ENCODE results near the gene JAG2.

Gene JAG2

DNA sequence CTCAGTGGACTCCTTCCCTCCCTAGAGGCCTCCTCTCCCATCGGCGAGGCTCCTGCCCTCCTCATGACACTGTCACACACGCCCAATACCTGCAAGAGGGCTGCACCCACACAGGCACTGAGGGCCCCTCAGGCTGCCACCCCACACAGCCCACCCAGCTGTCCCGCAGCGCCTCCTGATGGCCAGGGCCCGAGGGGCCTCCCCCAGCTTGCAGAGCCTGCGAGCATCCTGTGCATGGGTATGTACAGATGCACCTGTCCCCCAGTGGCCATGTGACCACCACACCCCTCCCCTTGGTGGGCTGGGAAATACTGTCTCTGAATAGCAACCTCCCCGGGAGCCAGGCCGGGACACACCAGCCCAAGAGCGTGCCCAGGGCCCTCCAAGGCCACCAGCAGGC lies 31.5 kb upstream of the JAG2 start:
- Mint-ChIP-seq H3K27me3 (peaks cover 39 to 51% of the 10 kb centered on the region in 2 donors), H3K36me3 (ENCODE audit: insufficient read depth) (peaks cover 13% of the 10 kb centered on the region), H3K27ac (no peak overlapping the region), H3K4me1 (ENCODE audit: low read depth in 2 of 2) (peaks cover 6 to 23% of the 10 kb centered on the region in 2 donors), H3K9me3 (no peaks in the 10 kb centered on the region), H3K4me3 (no peak overlapping the region)
- DNase-seq (no peak), ATAC-seq (replicated peaks) (no peak)

DNA sequence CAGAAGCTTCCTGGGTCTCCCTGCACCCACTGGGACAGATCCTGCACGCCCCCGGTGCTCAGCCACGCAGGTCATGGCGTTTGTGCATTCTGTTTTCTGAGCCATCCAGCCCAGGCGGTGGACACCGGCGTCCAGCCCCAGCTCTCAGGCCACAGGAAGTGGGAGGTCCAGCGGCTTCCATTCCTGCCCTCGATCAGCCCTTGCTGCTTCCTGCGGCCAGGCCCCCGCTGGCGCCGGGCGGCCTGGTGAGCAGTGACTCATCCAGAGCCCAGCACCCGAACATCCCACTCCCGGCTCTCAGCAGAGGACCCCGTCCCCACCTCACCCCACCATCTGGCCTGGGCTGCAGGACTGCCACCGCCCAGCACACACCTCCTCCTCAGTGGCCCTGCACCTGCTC lies 30.5 kb upstream of the JAG2 start:
- Mint-ChIP-seq H3K27me3 (peaks cover 46 to 60% of the 10 kb centered on the region in 2 donors), H3K36me3 (ENCODE audit: insufficient read depth) (peaks cover 11% of the 10 kb centered on the region), H3K4me1 (ENCODE audit: low read depth in 2 of 2) (peaks cover 11 to 28% of the 10 kb centered on the region in 2 donors), H3K27ac (no peak overlapping the region), H3K4me3 (no peak overlapping the region), H3K9me3 (no peaks in the 10 kb centered on the region)
- no peak for DNase-seq
- ATAC-seq (replicated peaks): no peak

DNA sequence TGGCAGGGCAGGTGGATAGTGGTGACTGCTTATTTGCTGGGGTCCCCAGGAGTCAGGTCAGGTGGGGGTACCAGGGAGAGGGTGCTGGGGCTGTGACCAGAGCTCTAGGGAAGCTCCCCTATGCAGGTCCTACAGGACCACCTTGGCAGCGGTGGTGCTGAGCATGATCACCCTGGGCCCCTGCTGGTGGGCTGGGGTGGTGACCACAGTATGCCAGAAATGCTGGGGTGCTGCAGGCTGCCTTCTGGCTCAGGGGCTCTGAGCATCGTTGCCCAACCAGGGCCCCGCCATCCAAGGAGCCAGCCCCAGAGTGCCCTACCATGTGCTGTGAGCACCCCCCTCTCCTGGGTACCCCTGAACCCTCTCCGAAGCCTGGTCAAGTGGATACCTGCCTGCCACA lies 30.0 kb upstream of the JAG2 start:
- H3K4me3 Mint-ChIP-seq: no peak overlapping the region
- peaks cover 48 to 65% of the 10 kb centered on the region in 2 donors for H3K27me3 Mint-ChIP-seq
- peaks cover 13 to 27% of the 10 kb centered on the region in 2 donors for H3K4me1 Mint-ChIP-seq (ENCODE audit: low read depth in 2 of 2)
- H3K36me3 Mint-ChIP-seq (ENCODE audit: insufficient read depth): peaks cover 13% of the 10 kb centered on the region
- no peaks in the 10 kb centered on the region for H3K9me3 Mint-ChIP-seq
- ATAC-seq (replicated peaks) (no peak), DNase-seq (no peak)
- H3K27ac Mint-ChIP-seq: no peak overlapping the region

DNA sequence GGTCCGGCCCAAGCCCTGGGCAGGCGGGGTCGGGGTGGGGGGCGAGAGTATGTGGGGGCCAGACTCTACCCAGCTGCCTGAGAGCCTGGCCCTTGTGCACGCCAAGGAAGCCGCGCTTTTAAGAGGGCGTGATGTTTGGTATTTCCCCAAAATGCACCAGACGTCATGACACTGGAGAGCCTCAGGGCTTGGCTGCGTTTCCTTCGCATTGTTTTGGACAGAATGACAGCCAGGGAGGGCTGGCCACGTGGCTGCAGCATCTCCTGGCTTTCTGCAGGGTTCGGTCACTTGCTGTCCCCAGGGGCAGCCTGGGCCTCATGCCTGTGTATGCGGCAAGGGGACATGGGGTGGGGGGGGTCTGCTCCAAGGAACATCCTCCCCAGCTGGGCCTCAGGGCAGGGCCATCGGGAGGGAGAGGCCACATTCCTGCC lies 28.6 kb upstream of the JAG2 start:
- ATAC-seq (replicated peaks): no peak
- Mint-ChIP-seq H3K9me3 (no peaks in the 10 kb centered on the region), H3K4me3 (peak overlapping the region in 1 of 2 donors; percentile 25), H3K27me3 (peaks cover 48 to 68% of the 10 kb centered on the region in 2 donors), H3K36me3 (ENCODE audit: insufficient read depth) (peaks cover 7% of the 10 kb centered on the region), H3K27ac (no peak overlapping the region), H3K4me1 (ENCODE audit: low read depth in 2 of 2) (peaks cover 13 to 29% of the 10 kb centered on the region in 2 donors)
- DNase-seq: no peak

DNA sequence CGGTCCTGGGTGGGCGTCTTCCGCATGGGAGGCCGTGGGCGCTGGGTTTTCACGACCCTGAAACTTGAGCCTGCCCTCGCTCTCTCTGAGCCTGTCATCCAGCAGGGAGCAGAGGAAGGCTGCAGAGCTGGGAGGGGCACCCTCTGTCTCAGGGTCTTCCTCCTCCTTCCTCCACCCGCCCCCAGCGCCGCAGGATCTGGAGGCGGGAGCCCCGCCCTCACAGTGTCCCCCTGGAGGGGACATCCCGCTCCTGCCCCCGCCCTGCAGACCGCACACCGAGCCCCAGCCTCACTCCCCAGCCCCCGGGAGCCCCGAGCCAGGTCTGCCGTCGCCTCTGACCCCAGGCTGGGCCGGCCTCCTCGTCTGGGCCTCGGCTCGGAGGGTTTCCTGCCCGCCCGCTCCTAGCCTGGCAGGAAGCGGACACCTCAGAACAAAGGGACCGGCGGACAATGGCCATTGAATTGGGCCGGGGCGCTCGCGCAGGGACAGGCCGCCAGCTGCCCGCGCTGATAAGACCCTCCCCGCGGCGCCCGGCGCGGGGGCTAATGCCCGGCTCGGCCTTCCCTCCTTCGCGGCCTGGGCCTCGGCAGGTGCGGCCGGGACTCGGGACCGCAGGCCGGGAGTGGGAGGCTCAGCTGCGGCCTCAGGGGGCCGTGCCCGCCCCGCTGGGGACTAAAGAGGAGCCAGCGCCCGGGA lies 27.8 kb upstream of the JAG2 start:
- Mint-ChIP-seq H3K4me1 (ENCODE audit: low read depth in 2 of 2) (peaks cover 13 to 24% of the 10 kb centered on the region in 2 donors), H3K36me3 (ENCODE audit: insufficient read depth) (peaks cover 10% of the 10 kb centered on the region), H3K9me3 (no peaks in the 10 kb centered on the region), H3K27me3 (peaks cover 48 to 71% of the 10 kb centered on the region in 2 donors), H3K4me3 (peak overlapping the region in 1 of 2 donors; percentile 27), H3K27ac (no peak overlapping the region)
- no peak for DNase-seq
- ATAC-seq (replicated peaks): no peak

DNA sequence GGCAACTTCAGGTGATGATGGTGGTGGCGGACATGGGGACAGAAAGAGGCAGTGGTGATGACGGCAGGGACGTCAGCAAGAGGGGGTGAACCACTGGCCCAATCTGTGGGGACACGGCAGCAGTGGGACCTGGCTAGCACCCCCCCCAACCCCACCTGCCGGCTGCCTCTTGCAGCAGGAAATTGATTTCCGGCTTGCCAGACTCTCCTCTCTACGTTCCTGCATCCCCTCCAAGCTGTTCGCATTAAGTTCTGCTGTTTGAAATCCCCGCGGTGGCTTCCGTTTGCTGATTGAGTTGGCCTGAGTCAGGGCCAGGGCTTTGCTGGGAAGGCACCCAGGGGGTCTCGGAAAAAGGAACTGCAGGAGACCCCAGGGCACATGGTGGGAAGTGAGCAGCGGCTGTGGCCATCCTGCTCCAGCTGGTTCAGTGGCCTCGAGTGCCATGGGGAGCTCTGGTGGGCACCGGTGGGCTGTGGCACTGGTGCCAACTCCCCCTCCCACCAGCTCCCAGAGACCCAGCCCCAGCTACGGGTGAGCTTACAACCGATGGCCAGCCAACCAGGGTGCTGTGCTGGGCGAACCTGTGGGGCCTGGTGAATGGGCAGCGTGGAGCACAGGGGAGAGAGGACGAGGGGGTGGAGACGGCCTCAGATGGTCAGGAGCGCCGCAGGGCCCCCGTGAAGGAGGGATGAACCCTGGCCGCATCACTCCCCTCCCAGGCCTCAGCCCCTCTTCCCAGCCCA lies 27.1 kb upstream of the JAG2 start:
- no peak overlapping the region for H3K27ac Mint-ChIP-seq
- no peak for DNase-seq

DNA sequence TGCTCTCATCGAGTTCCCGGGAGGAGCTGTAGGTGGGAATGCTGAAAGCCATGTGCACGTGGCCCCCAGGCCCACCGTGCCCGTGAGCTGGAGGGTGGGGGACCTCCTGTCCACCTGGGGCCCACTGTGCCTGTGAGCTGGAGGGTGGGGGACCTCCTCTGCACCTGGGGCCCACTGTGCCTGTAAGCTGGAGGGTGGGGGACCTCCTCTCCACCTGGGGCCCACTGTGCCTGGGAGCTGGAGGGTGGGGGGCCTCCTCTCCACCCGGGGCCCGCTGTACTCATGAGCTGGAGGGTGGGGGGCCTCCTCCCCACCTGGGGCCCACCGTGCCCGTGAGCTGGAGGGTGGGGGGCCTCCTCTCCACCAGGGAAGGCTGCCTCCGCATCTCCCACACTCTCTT lies 26.5 kb upstream of the JAG2 start:
- no peak overlapping the region for H3K4me3 Mint-ChIP-seq
- no peaks in the 10 kb centered on the region for H3K9me3 Mint-ChIP-seq
- H3K4me1 Mint-ChIP-seq (ENCODE audit: low read depth in 2 of 2): peaks cover 13 to 24% of the 10 kb centered on the region in 2 donors
- H3K27me3 Mint-ChIP-seq: peaks cover 40 to 74% of the 10 kb centered on the region in 2 donors
- no peak for ATAC-seq (replicated peaks)
- H3K36me3 Mint-ChIP-seq (ENCODE audit: insufficient read depth): peaks cover 10% of the 10 kb centered on the region
- no peak for DNase-seq
- H3K27ac Mint-ChIP-seq: peak overlapping the region in 1 of 2 donors; percentile 68

More for the DNA sequence above, 27.1 kb upstream of the JAG2 start:
- Mint-ChIP-seq H3K4me1 (ENCODE audit: low read depth in 2 of 2) (peaks cover 13 to 24% of the 10 kb centered on the region in 2 donors), H3K9me3 (no peaks in the 10 kb centered on the region), H3K27me3 (peaks cover 47 to 74% of the 10 kb centered on the region in 2 donors), H3K36me3 (ENCODE audit: insufficient read depth) (peaks cover 10% of the 10 kb centered on the region), H3K4me3 (peak overlapping the region; percentile 27 to 48)
- peak; percentile 23 for ATAC-seq (replicated peaks)

DNA sequence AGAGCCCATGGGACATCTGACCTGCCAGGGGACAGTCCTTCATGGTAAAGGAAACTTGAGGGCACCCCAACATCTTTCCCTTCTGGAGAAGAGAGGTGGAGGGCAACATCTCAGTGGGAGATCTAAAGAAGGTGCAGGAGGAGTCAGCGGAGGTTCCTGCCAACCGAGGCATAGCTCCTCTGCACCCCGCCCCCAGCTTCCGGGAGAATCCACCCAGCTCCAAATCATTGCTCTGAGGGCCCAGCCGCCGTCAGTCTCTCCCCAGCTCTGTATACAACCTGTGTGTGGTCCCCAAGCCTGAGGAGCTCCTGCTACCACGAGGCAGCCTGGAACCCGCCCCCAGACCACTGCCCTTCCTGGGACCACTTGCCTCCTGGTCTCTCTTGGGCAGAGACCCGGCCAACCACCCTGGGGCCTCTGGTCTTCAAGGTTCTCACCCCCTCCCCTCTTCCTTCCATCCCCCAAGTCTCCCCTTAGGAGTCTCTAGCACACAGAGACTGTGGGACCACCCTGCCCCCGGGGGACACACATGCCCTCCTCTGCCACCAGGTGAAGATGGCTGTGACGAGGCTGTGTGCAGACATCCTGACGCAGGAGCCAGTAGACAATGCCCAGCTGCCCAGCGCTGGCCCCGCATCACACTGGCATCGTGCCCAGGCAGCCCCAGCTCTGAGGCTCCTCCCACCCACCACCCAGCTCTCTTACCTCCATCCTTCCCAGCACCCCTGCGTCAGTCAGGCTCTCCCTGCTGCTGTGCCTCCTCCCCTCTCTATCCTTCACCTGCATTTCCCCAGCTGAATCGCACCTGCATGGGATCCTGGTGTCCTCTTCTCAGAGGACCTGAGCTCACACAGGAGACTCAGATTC lies 25.6 kb upstream of the JAG2 start:
- Mint-ChIP-seq H3K9me3 (no peaks in the 10 kb centered on the region), H3K27me3 (peaks cover 31 to 74% of the 10 kb centered on the region in 2 donors), H3K4me3 (peak overlapping the region; percentile 10 to 42), H3K36me3 (ENCODE audit: insufficient read depth) (peaks cover 6% of the 10 kb centered on the region), H3K27ac (peak overlapping the region in 1 of 2 donors; percentile 68), H3K4me1 (ENCODE audit: low read depth in 2 of 2) (peaks cover 13 to 22% of the 10 kb centered on the region in 2 donors)
- no peak for DNase-seq
- ATAC-seq (replicated peaks): peak; percentile 41

DNA sequence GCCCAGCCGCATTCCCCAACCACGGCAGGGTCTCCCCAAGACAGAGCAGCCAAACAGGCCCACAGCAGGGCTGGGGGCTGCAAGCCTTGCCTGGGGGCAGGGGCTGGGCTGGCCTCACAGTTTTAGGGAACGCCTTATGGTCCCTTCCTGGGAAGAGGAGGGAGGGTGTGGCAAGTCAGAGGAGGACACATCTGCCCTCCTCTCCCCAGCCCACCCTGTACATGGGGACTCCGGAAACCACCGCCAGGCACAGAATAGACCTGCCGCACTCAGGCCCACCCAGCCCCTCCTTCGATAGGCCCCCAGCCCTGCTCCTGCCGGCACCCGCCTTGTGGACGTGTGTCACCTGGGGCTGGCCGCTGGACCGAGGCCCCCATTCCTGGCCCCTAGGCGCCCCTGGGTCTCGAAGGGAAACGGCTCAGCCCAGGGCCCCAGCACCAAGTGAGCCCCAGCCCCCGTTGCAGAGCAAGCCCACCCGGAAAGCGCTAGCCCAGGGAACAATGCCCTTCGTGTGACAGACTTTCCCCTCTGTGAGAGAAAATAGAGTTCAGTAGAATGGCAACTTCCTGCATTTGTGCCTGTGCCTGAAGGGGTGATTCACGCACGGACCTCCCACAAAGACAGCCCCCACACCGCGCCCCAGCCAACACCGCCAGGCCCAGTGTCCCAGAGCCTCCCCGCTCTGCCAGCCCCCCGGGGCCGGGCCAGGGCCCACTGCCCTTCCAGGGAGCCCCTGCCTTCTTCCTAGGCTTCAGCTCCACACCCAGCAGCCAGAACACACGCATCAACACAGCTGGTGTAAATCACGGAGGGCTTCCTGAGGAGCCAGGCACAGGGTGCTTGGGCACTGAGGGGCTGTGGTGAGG lies 24.5 kb upstream of the JAG2 start:
- Mint-ChIP-seq H3K4me3 (peak overlapping the region in 1 of 2 donors; percentile 40), H3K36me3 (ENCODE audit: insufficient read depth) (peaks cover 6% of the 10 kb centered on the region), H3K27me3 (peaks cover 21 to 74% of the 10 kb centered on the region in 2 donors), H3K9me3 (peaks cover 0 to 1% of the 10 kb centered on the region in 2 donors), H3K4me1 (ENCODE audit: low read depth in 2 of 2) (peaks cover 14 to 20% of the 10 kb centered on the region in 2 donors), H3K27ac (no peak overlapping the region)
- DNase-seq (no peak), ATAC-seq (replicated peaks) (peak; percentile 41)

DNA sequence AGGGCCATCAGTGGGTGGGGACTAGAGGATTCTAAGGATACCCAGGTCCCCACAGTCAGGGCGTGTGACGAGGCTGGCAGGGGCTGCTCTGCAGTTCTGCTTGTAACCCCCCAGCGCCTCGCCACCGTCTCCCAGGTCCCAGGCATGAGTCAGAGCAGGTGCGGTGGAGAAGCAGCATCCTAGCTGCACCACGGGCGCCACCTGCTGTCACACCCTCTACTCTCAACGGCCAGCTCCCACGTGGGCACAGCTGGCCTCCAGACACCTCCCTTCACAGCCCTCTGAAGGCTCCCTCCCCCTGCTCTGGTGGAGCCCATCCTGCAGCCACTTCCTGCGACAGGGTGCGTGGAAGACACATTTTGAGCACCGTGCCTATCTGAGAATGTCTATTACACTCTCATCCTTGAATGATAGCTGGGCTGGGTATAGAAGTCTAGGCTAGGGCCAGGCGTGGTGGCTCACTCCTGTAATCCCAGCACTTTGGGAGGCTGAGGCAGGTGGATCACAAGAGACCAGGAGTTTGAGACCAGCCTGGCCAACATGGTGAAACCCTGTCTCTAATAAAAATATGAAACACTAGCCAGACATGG lies 19.5 kb upstream of the JAG2 start:
- Mint-ChIP-seq H3K9me3 (peaks cover 0 to 2% of the 10 kb centered on the region in 2 donors), H3K36me3 (ENCODE audit: insufficient read depth) (peaks cover 10% of the 10 kb centered on the region), H3K4me3 (no peak overlapping the region), H3K4me1 (ENCODE audit: low read depth in 2 of 2) (peaks cover 5 to 6% of the 10 kb centered on the region in 2 donors), H3K27me3 (peaks cover 0 to 60% of the 10 kb centered on the region in 2 donors), H3K27ac (no peak overlapping the region)
- DNase-seq (no peak), ATAC-seq (replicated peaks) (peak; percentile 26)

DNA sequence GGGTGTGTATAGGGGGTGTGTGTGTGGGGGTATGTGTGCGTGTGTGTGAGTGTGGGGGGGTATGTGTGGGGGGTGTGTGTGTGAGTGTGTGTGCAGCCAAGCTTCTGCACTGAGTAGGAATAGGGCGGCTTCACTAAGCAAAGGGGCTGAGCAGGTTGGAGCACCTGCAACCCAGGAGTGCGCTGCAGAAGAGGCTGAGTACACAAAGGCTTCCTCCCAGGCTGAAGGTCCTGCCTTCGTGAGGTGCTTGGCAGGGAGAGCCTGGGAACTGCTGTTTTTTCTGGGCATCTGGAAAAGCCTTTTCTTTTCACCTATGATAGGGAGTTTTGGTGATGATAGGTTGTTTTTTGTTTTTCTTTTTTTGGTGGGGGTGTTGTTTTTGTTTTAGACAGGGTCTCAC lies 18.5 kb upstream of the JAG2 start:
- Mint-ChIP-seq H3K4me1 (ENCODE audit: low read depth in 2 of 2) (peaks cover 3 to 5% of the 10 kb centered on the region in 2 donors), H3K4me3 (no peak overlapping the region), H3K27ac (no peak overlapping the region), H3K36me3 (ENCODE audit: insufficient read depth) (peaks cover 10% of the 10 kb centered on the region), H3K27me3 (peaks cover 0 to 60% of the 10 kb centered on the region in 2 donors), H3K9me3 (peaks cover 0 to 2% of the 10 kb centered on the region in 2 donors)
- DNase-seq (no peak), ATAC-seq (replicated peaks) (no peak)

DNA sequence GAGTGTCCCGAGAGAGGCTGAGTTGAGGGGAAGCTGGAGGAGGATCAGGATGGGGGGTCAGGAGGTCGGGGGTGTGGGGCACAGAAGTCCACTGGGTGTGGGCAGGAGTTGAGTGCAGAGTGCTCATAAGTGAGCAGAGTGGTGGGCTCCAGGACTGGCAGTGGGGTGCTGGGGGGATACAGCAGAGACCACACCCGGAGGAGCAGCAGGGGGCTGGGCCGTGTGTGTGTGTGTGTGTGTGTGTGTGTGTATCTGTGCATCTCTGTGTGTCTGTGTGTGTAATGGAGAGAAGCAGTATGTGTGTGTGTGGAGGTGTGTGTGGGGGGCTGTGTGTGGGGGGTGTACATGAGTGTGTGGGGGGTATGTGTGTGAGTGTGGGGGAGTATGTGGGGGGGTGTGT lies 17.4 kb upstream of the JAG2 start:
- Mint-ChIP-seq H3K4me1 (ENCODE audit: low read depth in 2 of 2) (peaks cover 3 to 5% of the 10 kb centered on the region in 2 donors), H3K9me3 (peaks cover 0 to 2% of the 10 kb centered on the region in 2 donors), H3K27ac (no peak overlapping the region), H3K27me3 (peaks cover 0 to 53% of the 10 kb centered on the region in 2 donors), H3K36me3 (ENCODE audit: insufficient read depth) (peaks cover 7% of the 10 kb centered on the region), H3K4me3 (no peak overlapping the region)
- DNase-seq (no peak), ATAC-seq (replicated peaks) (no peak)
